ENCODE results near the gene CCDC134. TPM values are rescaled to one million over a fixed set of nuclear protein-coding genes. Genes with fewer than 3 reads are reported as not detected.
A peak's percentile ranks its signal among the peaks of the same experiment; 100 is the strongest.
"Not testable (repeated sequence)": the region's sequence is repeated elsewhere in the genome, so short reads cannot be mapped to it uniquely, and the experiment has no call there.

The CCDC134 gene
- total RNA-seq, 4 donors from 2014 or later, result 6.5 to 9.6 (median 8.2) TPM

DNA sequence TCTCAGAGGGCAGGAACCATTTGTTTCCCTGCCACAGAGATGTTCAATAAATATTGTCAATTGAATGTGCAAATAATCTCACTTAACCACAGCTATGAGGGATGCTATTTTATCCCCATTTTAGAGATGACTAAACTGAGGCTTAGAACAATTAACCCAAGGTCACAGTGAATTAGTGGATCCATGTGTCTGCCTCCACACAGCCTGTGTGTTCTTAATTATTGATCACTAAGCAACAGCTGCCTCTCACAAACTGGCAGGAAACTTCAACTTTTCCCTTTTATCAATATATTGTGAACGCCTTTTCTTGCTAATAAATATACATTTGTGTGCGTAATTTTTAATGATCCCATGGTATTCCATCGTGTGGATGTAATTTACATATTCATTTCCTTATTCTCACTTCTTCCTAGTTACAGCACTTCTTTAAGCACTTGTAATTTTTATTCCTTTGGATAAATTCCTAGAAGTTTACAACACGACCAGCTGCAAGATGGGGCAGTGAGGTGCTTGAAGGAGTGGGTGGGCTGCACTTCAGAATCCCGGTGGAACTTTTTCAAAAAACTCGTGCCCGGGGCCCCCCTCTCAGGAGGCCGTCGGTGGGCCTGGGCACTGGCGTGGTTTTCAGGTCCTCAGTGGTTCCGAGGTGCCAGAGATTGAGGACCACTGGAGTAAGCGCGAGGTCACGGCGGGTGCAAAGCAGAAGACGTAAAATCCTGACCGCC lies 31.5 kb downstream of the CCDC134 start:
- Histone ChIP-seq H3K4me1 (peaks cover 0 to 51% (median 16%) of the 10 kb centered on the region in 4 donors), H3K36me3 (peaks cover 0 to 17% (median 0%) of the 10 kb centered on the region in 3 donors), H3K9me3 (no peaks in the 10 kb centered on the region), H3K27ac (peak overlapping the region; percentile 96 to 100 (median 98)), H3K27me3 (no peaks in the 10 kb centered on the region), H3K4me3 (peak overlapping the region; percentile 54 to 99 (median 88))
- no peak for TF ChIP-seq EP300 (IDR thresholded peaks at IDR 0.05)
- no peak for TF ChIP-seq POLR2A (IDR thresholded peaks at IDR 0.05)
- TF ChIP-seq, protein P1, sequence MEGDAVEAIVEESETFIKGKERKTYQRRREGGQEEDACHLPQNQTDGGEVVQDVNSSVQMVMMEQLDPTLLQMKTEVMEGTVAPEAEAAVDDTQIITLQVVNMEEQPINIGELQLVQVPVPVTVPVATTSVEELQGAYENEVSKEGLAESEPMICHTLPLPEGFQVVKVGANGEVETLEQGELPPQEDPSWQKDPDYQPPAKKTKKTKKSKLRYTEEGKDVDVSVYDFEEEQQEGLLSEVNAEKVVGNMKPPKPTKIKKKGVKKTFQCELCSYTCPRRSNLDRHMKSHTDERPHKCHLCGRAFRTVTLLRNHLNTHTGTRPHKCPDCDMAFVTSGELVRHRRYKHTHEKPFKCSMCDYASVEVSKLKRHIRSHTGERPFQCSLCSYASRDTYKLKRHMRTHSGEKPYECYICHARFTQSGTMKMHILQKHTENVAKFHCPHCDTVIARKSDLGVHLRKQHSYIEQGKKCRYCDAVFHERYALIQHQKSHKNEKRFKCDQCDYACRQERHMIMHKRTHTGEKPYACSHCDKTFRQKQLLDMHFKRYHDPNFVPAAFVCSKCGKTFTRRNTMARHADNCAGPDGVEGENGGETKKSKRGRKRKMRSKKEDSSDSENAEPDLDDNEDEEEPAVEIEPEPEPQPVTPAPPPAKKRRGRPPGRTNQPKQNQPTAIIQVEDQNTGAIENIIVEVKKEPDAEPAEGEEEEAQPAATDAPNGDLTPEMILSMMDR (IDR thresholded peaks at IDR 0.05), result no peak
- no peak for DNase-seq (ENCODE audit: low spot score in 2 of 2)
- WGBS, 2 donors, result 10 to 11% methylated on average over 17 of the region's 17 CpGs

DNA sequence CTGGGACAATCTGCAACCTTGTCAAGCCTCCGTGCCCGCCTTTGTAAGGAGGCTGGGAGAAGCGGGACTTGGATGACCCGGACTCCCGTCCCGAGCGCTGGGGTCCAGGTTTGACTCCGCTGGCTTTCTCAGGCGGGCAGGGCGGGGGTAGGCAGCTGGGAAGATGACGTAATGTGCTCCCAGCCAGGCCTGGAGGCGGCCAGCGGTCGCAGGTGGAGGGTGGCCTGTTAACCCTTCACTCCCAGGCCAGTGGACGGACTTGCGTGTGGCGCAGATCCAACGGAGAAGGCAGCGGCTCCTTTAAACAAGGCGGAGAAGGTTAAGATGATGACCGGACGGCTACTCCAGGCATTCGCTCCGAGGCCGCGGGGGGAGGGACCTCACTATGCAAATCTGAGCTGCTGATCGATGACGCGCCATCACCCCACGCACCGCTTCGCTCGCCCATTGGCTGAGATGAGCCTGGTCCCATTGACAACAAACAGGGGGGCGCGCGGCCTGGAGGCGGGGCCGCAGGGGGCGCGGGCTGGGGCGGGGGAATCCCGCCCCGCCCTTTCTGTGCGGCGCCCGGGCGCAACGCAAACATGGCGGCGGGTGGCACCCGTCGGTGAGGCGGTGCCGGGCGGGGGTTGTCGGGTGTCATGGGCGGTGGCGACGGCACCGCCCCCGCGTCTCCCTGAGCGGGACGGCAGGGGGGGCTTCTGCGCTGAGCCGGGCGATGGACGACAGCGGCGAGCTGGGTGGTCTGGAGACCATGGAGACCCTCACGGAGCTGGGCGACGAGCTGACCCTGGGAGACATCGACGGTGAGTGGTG lies 32.3 kb downstream of the CCDC134 start, which contains the start of gene SREBF2:
SREBF2 (plus strand) TSS at position 553 of the 816 bp plus-strand sequence; CDS start at position 719, 166 bp downstream.
- Histone ChIP-seq H3K9me3 (no peaks in the 10 kb centered on the region), H3K4me3 (peak within 1 kb of the TSS; percentile 69 to 99 (median 88)), H3K27me3 (no peaks in the 10 kb centered on the region), H3K27ac (peak within 1 kb of the TSS; percentile 96 to 100 (median 98)), H3K4me1 (peaks cover 0 to 51% (median 11%) of the 10 kb centered on the region in 4 donors), H3K36me3 (peaks cover 0 to 19% (median 0%) of the 10 kb centered on the region in 3 donors)
- WGBS, 2 donors, result 0% methylated on average over 28 to 41 of the region's 75 CpGs
- peak; percentile 99 to 100 for DNase-seq (ENCODE audit: low spot score in 2 of 2)
- TF ChIP-seq POLR2A (IDR thresholded peaks at IDR 0.05) (peak; percentile 57 to 93), EP300 (IDR thresholded peaks at IDR 0.05) (peak; percentile 92 to 98)
- TF ChIP-seq, protein P1 (IDR thresholded peaks at IDR 0.05), result no peak

GRCh38 chr22:41833369-41834004 lies 33.0 kb downstream of the CCDC134 start:
- DNase-seq (ENCODE audit: low spot score in 2 of 2), result peak; percentile 33 to 44
- Histone ChIP-seq H3K36me3 (peaks cover 0 to 19% (median 0%) of the 10 kb centered on the region in 3 donors), H3K4me1 (peaks cover 0 to 58% (median 18%) of the 10 kb centered on the region in 4 donors), H3K27ac (peak overlapping the region; percentile 92 to 100 (median 98)), H3K9me3 (no peaks in the 10 kb centered on the region), H3K27me3 (no peaks in the 10 kb centered on the region), H3K4me3 (peak overlapping the region; percentile 69 to 99 (median 88))
- 0 to 1% methylated on average over 12 to 28 of the region's 86 CpGs for WGBS, 2 donors
- TF ChIP-seq, protein P1 (IDR thresholded peaks at IDR 0.05), result peak in 1 of 5 experiments; percentile 28
- TF ChIP-seq EP300 (IDR thresholded peaks at IDR 0.05) (peak in 1 of 2 donors; percentile 27), POLR2A (IDR thresholded peaks at IDR 0.05) (no peak)

- H3K36me3 ChIP-seq, result peaks cover 0 to 19% (median 0%) of the 10 kb centered on the region in 3 donors
- H3K27ac ChIP-seq, result peak overlapping the region; percentile 92 to 100 (median 98)
- no peaks in the 10 kb centered on the region for H3K27me3 ChIP-seq
- H3K4me3 ChIP-seq, result peak overlapping the region; percentile 69 to 99 (median 88)
- WGBS, 2 donors, result 6% methylated on average over 14 of the region's 14 CpGs
- peaks cover 0 to 66% (median 26%) of the 10 kb centered on the region in 4 donors for H3K4me1 ChIP-seq
- H3K9me3 ChIP-seq, result no peaks in the 10 kb centered on the region
- no peak for DNase-seq (ENCODE audit: low spot score in 2 of 2)
- TF ChIP-seq POLR2A (IDR thresholded peaks at IDR 0.05) (no peak), EP300 (IDR thresholded peaks at IDR 0.05) (no peak)
- TF ChIP-seq, protein P1 (IDR thresholded peaks at IDR 0.05), result no peak
Observed at GRCh38 chr22:41834005-41834944, 33.8 kb downstream of the CCDC134 start.

DNA sequence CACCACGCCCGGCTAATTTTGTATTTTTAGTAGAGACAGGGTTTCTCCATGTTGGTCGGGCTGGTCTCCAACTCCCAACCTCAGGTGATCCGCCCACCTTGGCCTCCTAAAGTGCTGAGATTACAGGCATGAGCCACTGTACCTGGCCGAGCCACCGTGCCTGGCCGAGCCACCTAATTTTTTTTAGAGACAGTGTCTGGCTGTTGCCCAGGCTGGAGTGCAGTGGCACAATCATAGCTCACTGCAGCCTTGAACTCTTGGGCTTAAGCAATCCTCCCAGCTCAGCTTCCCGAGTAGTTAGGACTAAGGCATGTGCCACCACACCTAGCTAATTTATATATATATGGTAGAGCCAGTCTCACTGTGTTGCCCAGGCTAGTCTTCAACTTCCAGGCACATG lies 35.0 kb downstream of the CCDC134 start:
- not testable (repeated sequence) for H3K4me3 ChIP-seq; H3K9me3 ChIP-seq; DNase-seq (ENCODE audit: low spot score in 2 of 2); H3K27me3 ChIP-seq
- H3K27ac ChIP-seq, result peak overlapping the region; percentile 27 to 100 (median 50)
- H3K36me3 ChIP-seq, result peaks cover 0 to 19% (median 0%) of the 10 kb centered on the region in 3 donors
- H3K4me1 ChIP-seq, result peaks cover 0 to 78% (median 36%) of the 10 kb centered on the region in 4 donors
- 88 to 96% methylated on average over 8 of the region's 8 CpGs for WGBS, 2 donors

All from tibial nerve (tissue), 4 donors.